ENCODE measurements around the gene CBX6. TPM values are rescaled to one million over a fixed set of nuclear protein-coding genes. Genes with fewer than 3 reads are reported as not detected.

CBX6 gene
- total and polyA plus RNA-seq, 2 of the 8 experiments (the other 6 are each of a cell fraction or from before 2014, with no cell fraction given): 10.6 to 27.5 TPM

DNA sequence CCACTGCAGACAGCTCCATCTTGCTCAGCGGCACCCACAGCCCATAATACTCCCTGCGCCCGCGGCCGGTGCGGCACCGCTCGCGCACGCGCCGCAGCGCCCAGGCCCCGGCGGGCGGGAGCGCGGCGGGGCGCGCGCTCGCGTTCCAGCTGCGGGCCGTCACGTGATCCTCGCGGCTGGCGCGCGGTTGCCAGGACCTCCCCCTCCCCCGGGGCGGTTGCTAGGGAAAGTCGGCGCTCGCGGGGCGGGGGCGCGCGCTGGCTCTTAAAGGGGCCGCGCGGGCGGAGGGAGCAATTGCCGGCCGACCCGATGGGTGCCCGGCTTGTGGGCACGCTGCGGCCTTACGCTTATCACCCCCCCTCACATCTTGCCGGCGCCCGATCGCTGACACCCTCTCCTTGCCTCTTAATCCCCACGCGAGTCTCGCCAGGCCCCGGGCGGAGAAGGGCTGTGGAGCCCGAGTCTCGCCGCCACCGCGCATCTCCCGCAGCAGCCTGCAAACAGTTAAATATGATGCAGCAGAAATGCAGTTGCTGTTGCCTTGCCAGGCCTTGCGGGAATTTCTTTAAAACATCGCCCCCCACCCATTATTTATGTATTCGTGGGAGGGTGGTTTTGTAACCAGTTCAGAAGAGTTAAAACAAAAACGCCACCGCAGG lies at the start of gene CBX6 (continued):
- peak; percentile 87 for TF ChIP-seq USF2 (IDR thresholded peaks at IDR 0.05; ENCODE audit: low read length)
- TF ChIP-seq FOSL1 (IDR thresholded peaks at IDR 0.05; ENCODE audit: insufficient read depth, low read depth, low read length): 0 out of 2 replicates have a peak, but pooled peaks have one; percentile 28
- peak; percentile 43 for TF ChIP-seq NRF1 (IDR thresholded peaks at IDR 0.05; ENCODE audit: low read depth, low read length)
- TF ChIP-seq CREB1 (IDR thresholded peaks at IDR 0.05): 0 out of 2 replicates have a peak, but pooled peaks have one; percentile 13
- peak; percentile 97 for TF ChIP-seq BACH1 (IDR thresholded peaks at IDR 0.05; ENCODE audit: low read length)
- peak; percentile 46 to 54; a peak in 2 of 3 replicates for TF ChIP-seq POLR2A (IDR thresholded peaks at IDR 0.05; ENCODE audit: control extremely low read depth in 1 of 2, low read depth in 2 of 2, low read length in 2 of 2)
- peak; percentile 31 to 45; a peak in 1 of 4 replicates for TF ChIP-seq SIN3A (conservative IDR thresholded peaks at IDR 0.05 in 1 of 2, IDR thresholded peaks at IDR 0.05 in 1 of 2; ENCODE audit: low read depth in 1 of 2, low read length in 2 of 2)
- peak; percentile 73 to 76; a peak in 2 of 4 replicates for TF ChIP-seq HDAC2 (IDR thresholded peaks at IDR 0.05; ENCODE audit: borderline replicate concordance in 1 of 2, low read depth in 2 of 2, low read length in 2 of 2)
- TF ChIP-seq SP2 (IDR thresholded peaks at IDR 0.05; ENCODE audit: low read length): no peak
- TF ChIP-seq RFX5 (IDR thresholded peaks at IDR 0.05; ENCODE audit: borderline replicate concordance, low read depth, low read length): no peak; the same call in 1 of the 2 replicates
- TF ChIP-seq KDM4A (IDR thresholded peaks at IDR 0.05; ENCODE audit: low read depth, low read length, severe bottlenecking): peak; percentile 94
- 0 out of 2 replicates have a peak, but pooled peaks have one; percentile 62 for TF ChIP-seq ATF3 (IDR thresholded peaks at IDR 0.05; ENCODE audit: insufficient read depth, low read depth, low read length)
- 0 out of 2 replicates have a peak, but pooled peaks have one; percentile 25 for TF ChIP-seq TEAD4 (IDR thresholded peaks at IDR 0.05; ENCODE audit: low read depth, low read length)
